MCF 10A (cell line): Measurements from ENCODE around the gene LRRC1. TPM values are rescaled to one million over a fixed set of nuclear protein-coding genes. Genes with fewer than 3 reads are reported as not detected.

Experiments used
- BruUV-seq: library from RNA; stranded (reverse); fragments of 400-500 nt; replicated peaks from 2 replicates; lab custom pipeline; 2021; lab: Mats Ljungman, UMichigan
- CTCF ChIA-PET: fragments of 300-600 bp; sonication (Branson Sonifier 250); formaldehyde crosslinking; extraction: SDS; loops from one replicate; lab custom pipeline; 2021; ENCODE audit warnings: antibody characterized with exemption, inconsistent platforms; lab: Yijun Ruan, JAX
- POLR2A ChIA-PET: fragments of 300-600, 350-650 bp; sonication (Branson Sonifier 250); formaldehyde crosslinking; extraction: SDS; loops from one replicate; lab custom pipeline; 2020; ENCODE audit warnings: antibody characterized with exemption, inconsistent platforms; lab: Yijun Ruan, JAX
- DNase-seq: peaks from one replicate; pipeline ENCODE4 v3.0.0-alpha.2; 2018; ENCODE audit not compliant: unreplicated experiment
- H3K27ac Mint-ChIP-seq: one replicate; pipeline ENCODE4 v1.8.0; 2022; ENCODE audit warnings: mild to moderate bottlenecking, low read depth, mixed read lengths; ENCODE audit not compliant: unreplicated experiment
- H3K27me3 Mint-ChIP-seq: one replicate; pipeline ENCODE4 v1.8.0; 2022; ENCODE audit warnings: mixed read lengths; ENCODE audit not compliant: insufficient read depth, unreplicated experiment
- H3K36me3 Mint-ChIP-seq: one replicate; pipeline ENCODE4 v1.8.0; 2022; ENCODE audit warnings: mild to moderate bottlenecking, moderate library complexity, mixed read lengths; ENCODE audit not compliant: insufficient read depth, unreplicated experiment
- H3K4me1 Mint-ChIP-seq: one replicate; pipeline ENCODE4 v1.8.0; 2022; ENCODE audit warnings: mixed read lengths; ENCODE audit not compliant: insufficient read depth, unreplicated experiment
- H3K4me3 Mint-ChIP-seq: one replicate; pipeline ENCODE4 v1.8.0; 2022; ENCODE audit warnings: mild to moderate bottlenecking, moderate library complexity, mixed read lengths; ENCODE audit not compliant: unreplicated experiment
- H3K9me3 Mint-ChIP-seq: one replicate; pipeline ENCODE4 v1.8.0; 2022; ENCODE audit warnings: mixed read lengths; ENCODE audit not compliant: unreplicated experiment
- intact Hi-C: fragments of 100-400 bp; cut with micrococcal nuclease; formaldehyde crosslinking; loops from 2 replicates; pipeline ENCODE4 v1.14.1; 2022
- total RNA-seq: library from RNA; stranded (reverse); gene quantifications from 2 replicates; pipeline ENCODE4 v1.2.3, GENCODE V29; 2022
- TF ChIP-seq, protein P1 (sequence below): fragments of 200-600 bp; IDR thresholded peaks from one replicate; pipeline ENCODE4 v1.8.0; 2022; ENCODE audit warnings: antibody characterized with exemption, mild to moderate bottlenecking; ENCODE audit not compliant: unreplicated experiment

Gene LRRC1
- total RNA-seq, 1 experiment from 2014 or later, result 18.6 TPM

- intact Hi-C loops, result loop anchor here (1.0 to 10.0 kb wide), 3 partner anchors 59 to 299 kb away; no protein-coding TSS in a partner anchor
- no TSS peak for BruUV-seq
- POLR2A ChIA-PET, result interaction anchor here (0.6 to 8.7 kb wide), 44 partner anchors 8 to 504 kb away, joined by 3 to 266 read pairs (median 6); partner anchors contain the start of gene GCLC
- Mint-ChIP-seq H3K27me3 (no peaks in the 10 kb centered on the region), H3K4me3 (peak overlapping the region; percentile 92), H3K4me1 (peaks cover 24% of the 10 kb centered on the region), H3K27ac (peak overlapping the region; percentile 87), H3K9me3 (peaks cover 7% of the 10 kb centered on the region), H3K36me3 (no peaks in the 10 kb centered on the region)
- CTCF ChIA-PET, result interaction anchor here (0.6 to 4.4 kb wide), 19 partner anchors 11 to 254 kb away, joined by 3 to 33 read pairs (median 4); no protein-coding TSS in a partner anchor
- TF ChIP-seq, protein P1, sequence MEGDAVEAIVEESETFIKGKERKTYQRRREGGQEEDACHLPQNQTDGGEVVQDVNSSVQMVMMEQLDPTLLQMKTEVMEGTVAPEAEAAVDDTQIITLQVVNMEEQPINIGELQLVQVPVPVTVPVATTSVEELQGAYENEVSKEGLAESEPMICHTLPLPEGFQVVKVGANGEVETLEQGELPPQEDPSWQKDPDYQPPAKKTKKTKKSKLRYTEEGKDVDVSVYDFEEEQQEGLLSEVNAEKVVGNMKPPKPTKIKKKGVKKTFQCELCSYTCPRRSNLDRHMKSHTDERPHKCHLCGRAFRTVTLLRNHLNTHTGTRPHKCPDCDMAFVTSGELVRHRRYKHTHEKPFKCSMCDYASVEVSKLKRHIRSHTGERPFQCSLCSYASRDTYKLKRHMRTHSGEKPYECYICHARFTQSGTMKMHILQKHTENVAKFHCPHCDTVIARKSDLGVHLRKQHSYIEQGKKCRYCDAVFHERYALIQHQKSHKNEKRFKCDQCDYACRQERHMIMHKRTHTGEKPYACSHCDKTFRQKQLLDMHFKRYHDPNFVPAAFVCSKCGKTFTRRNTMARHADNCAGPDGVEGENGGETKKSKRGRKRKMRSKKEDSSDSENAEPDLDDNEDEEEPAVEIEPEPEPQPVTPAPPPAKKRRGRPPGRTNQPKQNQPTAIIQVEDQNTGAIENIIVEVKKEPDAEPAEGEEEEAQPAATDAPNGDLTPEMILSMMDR, result no peak
- DNase-seq, result peak; percentile 77
These were observed 1.3 kb upstream of the LRRC1 start for GRCh38 chr6:53793318-53794136.

GRCh38 chr6:53794137-53794719 is 577 bp upstream of the LRRC1 start:
- peaks cover 24% of the 10 kb centered on the region for H3K4me1 Mint-ChIP-seq
- H3K36me3 Mint-ChIP-seq, result no peaks in the 10 kb centered on the region
- peak overlapping the region; percentile 92 for H3K4me3 Mint-ChIP-seq
- ChIA-PET POLR2A (interaction anchor here (0.6 to 8.7 kb wide), 48 partner anchors 8 to 361 kb away, joined by 3 to 266 read pairs (median 7); partner anchors contain the start of gene GCLC), CTCF (interaction anchor here (0.6 to 4.4 kb wide), 17 partner anchors 12 to 254 kb away, joined by 3 to 33 read pairs (median 4); no protein-coding TSS in a partner anchor)
- peaks cover 7% of the 10 kb centered on the region for H3K9me3 Mint-ChIP-seq
- H3K27ac Mint-ChIP-seq, result peak overlapping the region; percentile 87
- DNase-seq, result peak; percentile 78
- H3K27me3 Mint-ChIP-seq, result no peaks in the 10 kb centered on the region
- TF ChIP-seq, protein P1, result peak; percentile 19
- BruUV-seq, result no TSS peak
- intact Hi-C loops, result loop anchor here (1.0 to 10.0 kb wide), 3 partner anchors 59 to 299 kb away; no protein-coding TSS in a partner anchor

DNA sequence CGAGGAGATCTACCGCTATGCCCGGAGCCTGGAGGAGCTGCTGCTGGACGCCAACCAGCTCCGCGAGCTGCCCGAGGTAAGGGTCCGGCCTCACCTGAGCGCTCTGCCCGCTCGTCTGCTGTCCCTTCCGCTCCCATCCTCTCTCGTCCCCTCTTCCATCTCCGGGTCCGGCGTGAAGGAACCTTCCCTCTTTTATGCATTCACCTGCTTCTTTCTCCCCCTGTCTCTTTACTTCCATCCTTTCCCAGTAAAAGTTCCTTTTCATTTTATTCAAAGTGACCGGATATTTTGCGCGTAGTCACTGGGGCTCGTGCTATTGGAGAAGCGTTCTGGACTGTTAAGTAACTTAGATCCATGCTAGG is 516 bp downstream of the LRRC1 start:
- peaks cover 7% of the 10 kb centered on the region for H3K9me3 Mint-ChIP-seq
- H3K4me3 Mint-ChIP-seq, result peak overlapping the region; percentile 92
- POLR2A ChIA-PET, result interaction anchor here (0.6 to 8.7 kb wide), 45 partner anchors 9 to 730 kb away, joined by 3 to 266 read pairs (median 7); partner anchors contain the start of genes FBXO9 and GCLC
- no TSS peak for BruUV-seq
- H3K27ac Mint-ChIP-seq, result peak overlapping the region; percentile 83
- no peaks in the 10 kb centered on the region for H3K36me3 Mint-ChIP-seq
- DNase-seq, result peak; percentile 49
- intact Hi-C loops, result loop anchor here (2.0 to 10.0 kb wide), 2 partner anchors 61 to 301 kb away; no protein-coding TSS in a partner anchor
- no peaks in the 10 kb centered on the region for H3K27me3 Mint-ChIP-seq
- TF ChIP-seq, protein P1, result no peak
- CTCF ChIA-PET, result interaction anchor here (0.5 to 4.4 kb wide), 14 partner anchors 10 to 200 kb away, joined by 3 to 33 read pairs (median 4); no protein-coding TSS in a partner anchor
- H3K4me1 Mint-ChIP-seq, result peaks cover 31% of the 10 kb centered on the region
